ENCODE results near the gene TMEM125. TPM values are rescaled to one million over a fixed set of nuclear protein-coding genes. Genes with fewer than 3 reads are reported as not detected.
A peak's percentile ranks its signal among the peaks of the same experiment; 100 is the strongest.

The TMEM125 gene
- total RNA-seq, 1 donor from 2014 or later: not detected

DNA sequence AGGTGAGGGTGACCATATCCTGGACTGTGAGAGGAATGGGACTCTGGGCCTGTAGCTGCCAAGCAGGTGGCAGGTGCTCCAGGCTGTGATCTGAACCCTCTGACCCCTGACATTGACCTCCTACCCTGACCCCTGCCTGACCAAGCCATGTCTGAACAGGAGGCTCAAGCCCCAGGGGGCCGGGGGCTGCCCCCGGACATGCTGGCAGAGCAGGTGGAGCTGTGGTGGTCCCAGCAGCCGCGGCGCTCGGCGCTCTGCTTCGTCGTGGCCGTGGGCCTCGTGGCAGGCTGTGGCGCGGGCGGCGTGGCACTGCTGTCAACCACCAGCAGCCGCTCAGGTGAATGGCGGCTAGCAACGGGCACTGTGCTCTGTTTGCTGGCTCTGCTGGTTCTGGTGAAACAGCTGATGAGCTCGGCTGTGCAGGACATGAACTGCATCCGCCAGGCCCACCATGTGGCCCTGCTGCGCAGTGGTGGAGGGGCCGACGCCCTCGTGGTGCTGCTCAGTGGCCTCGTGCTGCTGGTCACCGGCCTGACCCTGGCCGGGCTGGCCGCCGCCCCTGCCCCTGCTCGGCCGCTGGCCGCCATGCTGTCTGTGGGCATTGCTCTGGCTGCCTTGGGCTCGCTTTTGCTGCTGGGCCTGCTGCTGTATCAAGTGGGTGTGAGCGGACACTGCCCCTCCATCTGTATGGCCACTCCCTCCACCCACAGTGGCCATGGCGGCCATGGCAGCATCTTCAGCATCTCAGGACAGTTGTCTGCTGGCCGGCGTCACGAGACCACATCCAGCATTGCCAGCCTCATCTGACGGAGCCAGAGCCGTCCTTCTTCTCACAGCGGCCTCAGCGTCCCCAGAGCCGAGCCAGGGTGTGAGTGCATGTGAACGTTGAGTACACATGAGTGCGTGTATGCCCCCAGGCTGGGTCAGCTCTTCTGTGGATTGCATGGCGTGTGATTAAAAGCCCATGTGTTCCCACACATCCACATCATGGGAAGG is 3.1 kb downstream of the TMEM125 start:
- H3K4me3 ChIP-seq: no peak overlapping the region
- H3K4me1 ChIP-seq: no peaks in the 10 kb centered on the region
- intact Hi-C loops (cut with DNase I): no loop called here
- no peak overlapping the region for H3K27ac ChIP-seq
- TF ChIP-seq CTCF (IDR thresholded peaks at IDR 0.05): no peak
- peaks cover 5% of the 10 kb centered on the region for H3K27me3 ChIP-seq
- H3K9me3 ChIP-seq: no peaks in the 10 kb centered on the region
- H3K36me3 ChIP-seq: no peaks in the 10 kb centered on the region
- DNase-seq (ENCODE audit: low spot score in 2 of 2): peak in 1 of 2 donors; percentile 55

- DNase-seq (ENCODE audit: low spot score in 2 of 2): peak in 1 of 2 donors; percentile 30
- peaks cover 5% of the 10 kb centered on the region for H3K27me3 ChIP-seq
Measured at GRCh38 chr1:43273708-43274107, 3.9 kb downstream of the TMEM125 start.

DNA sequence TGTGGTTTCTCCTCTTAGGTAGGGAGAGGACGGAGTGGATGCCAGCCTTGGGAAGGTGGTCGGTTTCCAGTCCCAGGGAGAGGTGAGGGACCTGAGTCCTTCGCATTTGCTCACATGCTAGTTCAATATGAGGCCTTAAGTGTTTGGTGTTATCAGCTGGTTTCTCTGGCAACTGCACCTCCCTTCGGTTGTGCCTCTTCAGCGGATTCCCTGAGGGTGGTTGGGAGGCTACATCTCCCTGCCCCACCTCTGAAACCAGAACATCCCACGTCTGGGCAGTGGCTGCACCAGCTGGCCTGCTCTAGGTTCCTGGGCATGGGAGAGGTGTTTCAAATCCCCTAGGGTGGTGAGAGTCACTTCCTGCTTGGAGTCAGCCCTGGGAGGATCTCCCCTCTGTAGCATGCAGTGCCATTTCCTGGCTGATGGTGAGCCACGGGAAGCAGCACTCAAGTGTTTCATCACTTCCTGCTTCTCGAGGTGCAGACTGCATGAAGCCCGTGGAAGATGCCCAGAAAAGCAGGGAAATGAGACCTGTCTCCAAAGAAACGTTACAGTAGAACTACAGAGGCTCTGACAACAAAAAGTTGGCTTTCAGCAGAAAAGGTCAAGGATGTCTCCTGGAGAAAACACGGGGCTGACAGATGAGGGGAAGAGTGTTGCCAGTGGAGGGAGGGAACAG is 4.5 kb downstream of the TMEM125 start:
- Histone ChIP-seq H3K4me1 (no peaks in the 10 kb centered on the region), H3K36me3 (no peaks in the 10 kb centered on the region), H3K27ac (no peak overlapping the region), H3K4me3 (no peak overlapping the region), H3K9me3 (no peaks in the 10 kb centered on the region), H3K27me3 (peaks cover 5% of the 10 kb centered on the region)
- peak in 1 of 2 donors; percentile 64 for DNase-seq (ENCODE audit: low spot score in 2 of 2)
- TF ChIP-seq CTCF (IDR thresholded peaks at IDR 0.05): no peak
- intact Hi-C loops (cut with DNase I): no loop called here

More at GRCh38 chr1:43273708-43274107, 3.9 kb downstream of the TMEM125 start:
- Histone ChIP-seq H3K4me1 (no peaks in the 10 kb centered on the region), H3K9me3 (no peaks in the 10 kb centered on the region), H3K36me3 (no peaks in the 10 kb centered on the region), H3K27ac (no peak overlapping the region), H3K4me3 (no peak overlapping the region)
- no peak for TF ChIP-seq CTCF (IDR thresholded peaks at IDR 0.05)
- intact Hi-C loops (cut with DNase I): no loop called here

- Histone ChIP-seq H3K9me3 (no peaks in the 10 kb centered on the region), H3K27ac (no peak overlapping the region), H3K27me3 (peaks cover 5% of the 10 kb centered on the region), H3K4me1 (no peaks in the 10 kb centered on the region), H3K36me3 (no peaks in the 10 kb centered on the region), H3K4me3 (no peak overlapping the region)
- TF ChIP-seq CTCF (IDR thresholded peaks at IDR 0.05): no peak
- intact Hi-C loops (cut with DNase I): no loop called here
- DNase-seq (ENCODE audit: low spot score in 2 of 2): peak in 1 of 2 donors; percentile 31
Measured at GRCh38 chr1:43274804-43275180, 5.0 kb downstream of the TMEM125 start.

DNA sequence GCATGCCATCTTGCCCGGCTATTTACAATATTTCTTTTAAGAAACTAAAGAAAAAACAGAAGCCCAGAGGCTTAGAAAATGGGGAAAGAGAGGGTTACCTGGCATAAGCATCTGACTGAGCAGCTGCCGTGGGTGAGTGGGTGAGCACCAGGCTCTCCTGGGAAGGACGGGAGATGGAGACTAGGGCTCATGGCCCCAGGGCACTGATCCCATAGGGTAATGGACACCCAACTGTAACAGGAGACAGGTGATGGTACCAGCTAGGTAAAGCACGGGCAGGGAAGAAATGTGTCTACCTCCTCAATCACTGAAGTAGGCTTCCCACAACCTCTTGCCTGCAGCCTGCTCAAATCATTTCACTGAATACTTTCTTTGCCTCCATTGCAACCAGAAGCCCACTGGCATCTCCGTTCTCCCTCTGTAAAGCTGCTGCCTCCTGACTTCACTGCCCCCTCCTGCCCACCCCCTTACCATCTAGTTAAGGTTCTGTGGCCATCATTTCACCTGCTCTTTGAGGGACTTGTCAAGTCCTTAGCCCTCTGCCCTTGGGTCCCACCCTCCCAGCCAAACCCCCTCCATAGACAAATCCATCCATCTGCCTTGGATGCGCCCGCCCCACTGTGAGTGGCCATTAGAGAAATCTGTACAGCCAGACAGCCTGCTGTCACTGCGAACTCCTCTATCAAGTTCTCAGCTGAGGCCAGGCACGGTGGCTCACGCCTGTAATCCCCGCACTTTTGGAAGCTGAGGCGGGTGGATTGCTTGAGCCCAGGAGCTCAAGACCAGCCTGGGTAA is 6.2 kb downstream of the TMEM125 start:
- H3K27me3 ChIP-seq: peaks cover 5% of the 10 kb centered on the region
- no peak overlapping the region for H3K4me3 ChIP-seq
- intact Hi-C loops (cut with DNase I): no loop called here
- H3K9me3 ChIP-seq: no peaks in the 10 kb centered on the region
- no peaks in the 10 kb centered on the region for H3K4me1 ChIP-seq
- TF ChIP-seq CTCF (IDR thresholded peaks at IDR 0.05): no peak
- peak in 1 of 2 donors; percentile 42 for DNase-seq (ENCODE audit: low spot score in 2 of 2)
- no peaks in the 10 kb centered on the region for H3K36me3 ChIP-seq
- H3K27ac ChIP-seq: no peak overlapping the region
